B cell (primary cell): ENCODE measurements around the gene CCBE1.

ENCODE experiments used
- EZH2 ChIP-seq: IDR thresholded peaks from 2 replicates; pipeline ENCODE4 v1.6.1; 2012; ENCODE audit warnings: borderline replicate concordance, low read depth, mild to moderate bottlenecking, moderate library complexity, low read length; ENCODE audit not compliant: insufficient read depth, poor library complexity, severe bottlenecking
- TF ChIP-seq, protein P1 (sequence below): fragments of 200-600 bp; IDR thresholded peaks from one replicate; pipeline ENCODE4 v1.8.0; 2022; ENCODE audit warnings: antibody characterized with exemption, mild to moderate bottlenecking

DNA sequence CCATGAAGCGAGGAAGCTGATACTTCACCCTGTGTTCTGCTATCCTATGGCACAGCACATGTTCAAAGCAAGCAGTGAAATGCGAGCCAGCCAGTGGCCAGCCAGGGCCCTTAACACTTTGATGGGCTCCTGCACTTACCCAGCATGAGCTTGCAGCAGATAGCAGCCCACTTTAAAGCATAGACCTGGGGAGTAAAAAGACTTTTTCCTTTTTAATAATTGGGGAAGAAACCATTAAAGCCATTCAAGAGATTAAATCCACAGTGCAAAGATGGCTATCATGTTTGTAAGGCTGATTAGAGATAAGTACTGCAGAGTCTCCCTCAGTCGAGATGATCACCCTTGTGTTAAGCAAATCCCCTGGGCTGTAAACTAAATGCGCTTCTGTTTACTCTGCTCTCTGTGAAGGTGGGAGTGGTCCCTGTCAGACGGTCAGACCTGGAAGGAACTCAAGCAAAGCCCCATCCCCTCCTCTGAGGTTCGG is 15.7 kb downstream of the CCBE1 start:
- TF ChIP-seq, protein P1, sequence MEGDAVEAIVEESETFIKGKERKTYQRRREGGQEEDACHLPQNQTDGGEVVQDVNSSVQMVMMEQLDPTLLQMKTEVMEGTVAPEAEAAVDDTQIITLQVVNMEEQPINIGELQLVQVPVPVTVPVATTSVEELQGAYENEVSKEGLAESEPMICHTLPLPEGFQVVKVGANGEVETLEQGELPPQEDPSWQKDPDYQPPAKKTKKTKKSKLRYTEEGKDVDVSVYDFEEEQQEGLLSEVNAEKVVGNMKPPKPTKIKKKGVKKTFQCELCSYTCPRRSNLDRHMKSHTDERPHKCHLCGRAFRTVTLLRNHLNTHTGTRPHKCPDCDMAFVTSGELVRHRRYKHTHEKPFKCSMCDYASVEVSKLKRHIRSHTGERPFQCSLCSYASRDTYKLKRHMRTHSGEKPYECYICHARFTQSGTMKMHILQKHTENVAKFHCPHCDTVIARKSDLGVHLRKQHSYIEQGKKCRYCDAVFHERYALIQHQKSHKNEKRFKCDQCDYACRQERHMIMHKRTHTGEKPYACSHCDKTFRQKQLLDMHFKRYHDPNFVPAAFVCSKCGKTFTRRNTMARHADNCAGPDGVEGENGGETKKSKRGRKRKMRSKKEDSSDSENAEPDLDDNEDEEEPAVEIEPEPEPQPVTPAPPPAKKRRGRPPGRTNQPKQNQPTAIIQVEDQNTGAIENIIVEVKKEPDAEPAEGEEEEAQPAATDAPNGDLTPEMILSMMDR: no peak
- no peak for TF ChIP-seq EZH2
